ENCODE measurements around the gene HDAC4. TPM values are rescaled to one million over a fixed set of nuclear protein-coding genes. Genes with fewer than 3 reads are reported as not detected.

Gene HDAC4
- total and polyA plus RNA-seq, 9 donors: 7.0 to 74.0 (median 46.3) TPM

DNA sequence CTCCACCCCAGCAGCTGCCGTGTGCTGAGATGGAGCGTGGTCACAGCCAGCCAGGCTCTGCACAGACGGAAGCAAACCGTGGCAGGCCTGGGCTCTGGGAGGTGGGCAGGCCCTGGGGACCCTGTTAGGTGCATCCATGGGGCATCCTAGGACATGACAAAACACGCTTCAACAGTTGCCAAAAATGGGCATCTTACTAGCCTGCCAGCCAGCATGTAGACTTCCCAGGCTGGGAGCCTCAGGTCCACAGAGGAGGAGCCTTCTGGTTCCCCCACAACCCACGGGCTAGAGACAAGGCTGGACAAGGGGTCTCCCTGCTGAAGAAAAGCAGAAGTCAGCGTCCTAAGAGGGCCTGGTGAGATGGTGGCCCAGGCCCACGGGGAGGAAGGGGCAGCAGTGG lies 139.5 kb downstream of the HDAC4 start:
- no peak for DNase-seq
- 93 to 97% (median 96%) methylated on average over 8 of the region's 8 CpGs for WGBS, 3 donors
- no peaks in the 10 kb centered on the region for H3K36me3 ChIP-seq
- H3K27me3 ChIP-seq: no peaks in the 10 kb centered on the region
- H3K4me1 ChIP-seq (ENCODE audit: insufficient read depth): peaks cover 31% of the 10 kb centered on the region
- no peak overlapping the region for H3K27ac ChIP-seq
- no peak overlapping the region for H3K4me3 ChIP-seq
- intact Hi-C loops (cut with DNase I): loop anchor here in 1 of 4 donors (10.0 kb wide), 1 partner anchor 133 kb away; no protein-coding TSS in a partner anchor
- TF ChIP-seq POLR2A (IDR thresholded peaks at IDR 0.05) (no peak), CTCF (IDR thresholded peaks at IDR 0.05) (no peak), EP300 (IDR thresholded peaks at IDR 0.05) (no peak)
- H3K9me3 ChIP-seq: peaks cover 0 to 3% of the 10 kb centered on the region in 2 donors

DNA sequence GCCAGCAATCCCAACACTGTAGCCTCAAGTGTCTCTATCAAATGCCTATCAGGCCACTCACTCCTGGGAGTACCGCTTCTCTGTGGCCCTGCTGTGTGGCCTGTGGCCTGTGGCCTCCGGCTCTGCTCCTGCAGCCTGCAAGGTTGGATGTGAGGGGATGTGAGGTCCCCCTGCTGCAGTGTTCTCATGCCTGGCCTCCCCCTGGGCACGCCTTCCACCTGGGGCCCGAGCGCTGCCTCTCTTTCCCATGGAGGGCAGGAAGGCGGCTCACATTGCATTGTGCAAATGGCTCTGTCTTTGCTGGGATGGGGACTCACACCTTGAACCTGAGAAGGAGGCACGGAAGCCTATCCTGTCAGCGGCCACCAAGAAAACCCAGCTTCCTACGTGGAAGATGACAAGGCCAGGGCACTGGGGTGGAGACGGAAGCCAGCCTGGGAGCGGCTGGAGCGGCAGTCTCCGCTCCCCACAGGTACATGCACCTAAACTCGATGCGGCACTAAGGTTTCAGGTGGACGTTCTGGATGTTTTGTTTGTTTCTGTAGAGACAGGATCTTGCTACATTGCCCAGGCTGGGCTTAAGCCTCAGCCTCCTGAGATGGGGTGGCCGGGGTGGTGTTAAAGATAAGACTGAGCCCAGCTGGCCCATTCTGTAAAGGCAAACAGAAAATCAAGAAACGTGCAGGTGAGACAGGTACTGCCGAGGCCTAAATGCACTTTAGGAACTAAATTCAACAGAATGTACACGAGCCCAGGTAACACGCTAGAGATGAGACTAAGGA lies 140.1 kb downstream of the HDAC4 start:
- no peak for TF ChIP-seq EP300 (IDR thresholded peaks at IDR 0.05)
- no peak for TF ChIP-seq CTCF (IDR thresholded peaks at IDR 0.05)
- TF ChIP-seq POLR2A (IDR thresholded peaks at IDR 0.05): no peak
- no peak overlapping the region for H3K27ac ChIP-seq
- no peak overlapping the region for H3K4me3 ChIP-seq
- no peaks in the 10 kb centered on the region for H3K36me3 ChIP-seq
- H3K4me1 ChIP-seq (ENCODE audit: insufficient read depth): peaks cover 29% of the 10 kb centered on the region
- DNase-seq: no peak
- peaks cover 0 to 3% of the 10 kb centered on the region in 2 donors for H3K9me3 ChIP-seq
- no peaks in the 10 kb centered on the region for H3K27me3 ChIP-seq
- intact Hi-C loops (cut with DNase I): loop anchor here in 1 of 4 donors (10.0 kb wide), 1 partner anchor 134 kb away; no protein-coding TSS in a partner anchor
- 92 to 98% (median 94%) methylated on average over 21 of the region's 21 CpGs for WGBS, 3 donors

GRCh38 chr2:239259603-239260298 lies 141.1 kb downstream of the HDAC4 start:
- WGBS, 3 donors: 90 to 94% (median 92%) methylated on average over 18 of the region's 18 CpGs
- intact Hi-C loops (cut with DNase I): loop anchor here in 1 of 4 donors (10.0 kb wide), 1 partner anchor 135 kb away; no protein-coding TSS in a partner anchor

More at GRCh38 chr2:239259603-239260298, 141.1 kb downstream of the HDAC4 start:
- no peak overlapping the region for H3K27ac ChIP-seq
- DNase-seq: peak in 1 of 5 donors; percentile 12
- no peak overlapping the region for H3K4me3 ChIP-seq
- peaks cover 19% of the 10 kb centered on the region for H3K4me1 ChIP-seq (ENCODE audit: insufficient read depth)
- no peak for TF ChIP-seq EP300 (IDR thresholded peaks at IDR 0.05)
- no peak for TF ChIP-seq CTCF (IDR thresholded peaks at IDR 0.05)
- TF ChIP-seq POLR2A (IDR thresholded peaks at IDR 0.05): no peak
- no peaks in the 10 kb centered on the region for H3K27me3 ChIP-seq
- peaks cover 0 to 3% of the 10 kb centered on the region in 2 donors for H3K9me3 ChIP-seq
- no peaks in the 10 kb centered on the region for H3K36me3 ChIP-seq
